ENCODE measurements around the gene EPHB2. TPM values are rescaled to one million over a fixed set of nuclear protein-coding genes. Genes with fewer than 3 reads are reported as not detected.

Gene EPHB2
- total RNA-seq, 1 donor from 2014 or later, result 5.0 TPM

DNA sequence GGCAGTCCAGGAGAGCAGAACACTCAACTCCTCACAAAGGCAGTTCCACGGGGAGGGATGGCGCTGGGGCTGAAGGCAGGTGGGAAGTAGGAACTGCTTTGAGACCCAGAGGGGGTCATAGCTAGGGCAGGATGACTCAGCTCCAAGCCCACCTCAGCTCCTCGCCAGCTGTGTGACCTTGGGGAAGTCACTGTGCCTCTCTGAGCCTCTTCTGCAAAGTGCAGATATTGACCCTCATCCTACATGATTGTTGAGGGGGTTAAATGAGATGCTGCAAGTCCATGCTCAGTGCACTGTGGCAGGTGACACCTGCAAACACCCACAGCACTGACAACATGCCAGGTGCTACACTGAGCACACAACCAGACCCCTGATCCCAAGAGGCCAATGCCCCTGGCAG is 168.8 kb downstream of the EPHB2 start:
- Histone ChIP-seq H3K27me3 (ENCODE audit: low read depth) (no peaks in the 10 kb centered on the region), H3K9me3 (no peaks in the 10 kb centered on the region), H3K4me3 (no peak overlapping the region), H3K36me3 (no peaks in the 10 kb centered on the region), H3K4me1 (no peaks in the 10 kb centered on the region), H3K27ac (no peak overlapping the region)
- ATAC-seq, result no peak
- no peak for DNase-seq
- intact Hi-C loops (cut with DNase I), result no loop called here
- TF ChIP-seq, protein P1, sequence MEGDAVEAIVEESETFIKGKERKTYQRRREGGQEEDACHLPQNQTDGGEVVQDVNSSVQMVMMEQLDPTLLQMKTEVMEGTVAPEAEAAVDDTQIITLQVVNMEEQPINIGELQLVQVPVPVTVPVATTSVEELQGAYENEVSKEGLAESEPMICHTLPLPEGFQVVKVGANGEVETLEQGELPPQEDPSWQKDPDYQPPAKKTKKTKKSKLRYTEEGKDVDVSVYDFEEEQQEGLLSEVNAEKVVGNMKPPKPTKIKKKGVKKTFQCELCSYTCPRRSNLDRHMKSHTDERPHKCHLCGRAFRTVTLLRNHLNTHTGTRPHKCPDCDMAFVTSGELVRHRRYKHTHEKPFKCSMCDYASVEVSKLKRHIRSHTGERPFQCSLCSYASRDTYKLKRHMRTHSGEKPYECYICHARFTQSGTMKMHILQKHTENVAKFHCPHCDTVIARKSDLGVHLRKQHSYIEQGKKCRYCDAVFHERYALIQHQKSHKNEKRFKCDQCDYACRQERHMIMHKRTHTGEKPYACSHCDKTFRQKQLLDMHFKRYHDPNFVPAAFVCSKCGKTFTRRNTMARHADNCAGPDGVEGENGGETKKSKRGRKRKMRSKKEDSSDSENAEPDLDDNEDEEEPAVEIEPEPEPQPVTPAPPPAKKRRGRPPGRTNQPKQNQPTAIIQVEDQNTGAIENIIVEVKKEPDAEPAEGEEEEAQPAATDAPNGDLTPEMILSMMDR (IDR thresholded peaks at IDR 0.05), result no peak

DNA sequence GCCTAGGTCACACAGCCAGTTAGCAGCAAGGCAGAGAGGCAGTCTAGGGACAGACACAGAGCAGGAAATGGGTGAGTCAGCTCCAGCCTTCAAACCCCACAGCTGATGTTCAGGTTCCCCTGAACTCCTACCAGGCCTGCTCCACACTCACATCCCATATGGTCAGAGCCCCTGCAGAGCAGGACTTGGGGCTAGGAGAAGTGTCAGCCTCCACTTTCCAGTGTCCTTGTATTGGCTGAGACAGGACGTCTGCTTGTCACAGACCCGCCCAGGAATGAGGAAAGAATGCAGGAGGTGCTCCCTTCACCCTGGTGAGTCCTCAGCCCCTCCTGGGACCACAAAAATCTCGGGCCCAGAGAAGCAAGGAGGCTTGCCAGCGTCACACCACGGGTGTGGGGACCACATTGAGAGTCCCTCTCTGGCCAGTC is 169.5 kb downstream of the EPHB2 start:
- Histone ChIP-seq H3K27me3 (ENCODE audit: low read depth) (no peaks in the 10 kb centered on the region), H3K4me3 (no peak overlapping the region), H3K9me3 (no peaks in the 10 kb centered on the region), H3K4me1 (no peaks in the 10 kb centered on the region), H3K36me3 (no peaks in the 10 kb centered on the region), H3K27ac (no peak overlapping the region)
- DNase-seq, result no peak
- TF ChIP-seq, protein P1 (IDR thresholded peaks at IDR 0.05), result no peak
- ATAC-seq, result no peak
- intact Hi-C loops (cut with DNase I), result no loop called here

DNA sequence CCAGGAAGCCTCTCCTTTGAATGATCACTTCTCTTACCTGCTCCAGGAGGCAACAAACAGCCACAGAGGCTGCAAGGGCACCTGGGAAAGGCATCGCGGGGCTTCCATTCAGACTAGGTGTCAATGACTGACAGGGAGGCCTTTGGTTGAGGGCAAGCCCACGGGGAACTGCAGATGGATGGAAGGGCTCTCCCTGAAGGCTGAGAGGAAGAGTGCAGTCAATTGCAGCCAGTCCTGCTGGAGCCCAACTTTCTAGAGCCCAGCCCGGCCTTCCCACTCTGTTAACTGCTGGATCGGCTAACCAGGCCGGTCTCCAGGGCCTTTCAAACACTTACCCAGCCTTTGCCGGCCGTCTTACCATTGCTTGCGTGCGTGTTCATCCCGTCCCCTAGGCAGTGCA is 172.8 kb downstream of the EPHB2 start:
- Histone ChIP-seq H3K4me3 (no peak overlapping the region), H3K27ac (no peak overlapping the region), H3K4me1 (no peaks in the 10 kb centered on the region), H3K9me3 (no peaks in the 10 kb centered on the region), H3K36me3 (no peaks in the 10 kb centered on the region), H3K27me3 (ENCODE audit: low read depth) (no peaks in the 10 kb centered on the region)
- ATAC-seq (no peak), DNase-seq (no peak)
- intact Hi-C loops (cut with DNase I), result no loop called here
- TF ChIP-seq, protein P1 (IDR thresholded peaks at IDR 0.05), result no peak

- H3K4me1 ChIP-seq, result no peaks in the 10 kb centered on the region
- no peaks in the 10 kb centered on the region for H3K27me3 ChIP-seq (ENCODE audit: low read depth)
- TF ChIP-seq, protein P1 (IDR thresholded peaks at IDR 0.05), result no peak
- no peaks in the 10 kb centered on the region for H3K9me3 ChIP-seq
- DNase-seq (no peak), ATAC-seq (no peak)
- H3K27ac ChIP-seq, result no peak overlapping the region
- H3K36me3 ChIP-seq, result no peaks in the 10 kb centered on the region
- intact Hi-C loops (cut with DNase I), result no loop called here
- no peak overlapping the region for H3K4me3 ChIP-seq
Observed at GRCh38 chr1:22884806-22885530, 174.3 kb downstream of the EPHB2 start.

DNA sequence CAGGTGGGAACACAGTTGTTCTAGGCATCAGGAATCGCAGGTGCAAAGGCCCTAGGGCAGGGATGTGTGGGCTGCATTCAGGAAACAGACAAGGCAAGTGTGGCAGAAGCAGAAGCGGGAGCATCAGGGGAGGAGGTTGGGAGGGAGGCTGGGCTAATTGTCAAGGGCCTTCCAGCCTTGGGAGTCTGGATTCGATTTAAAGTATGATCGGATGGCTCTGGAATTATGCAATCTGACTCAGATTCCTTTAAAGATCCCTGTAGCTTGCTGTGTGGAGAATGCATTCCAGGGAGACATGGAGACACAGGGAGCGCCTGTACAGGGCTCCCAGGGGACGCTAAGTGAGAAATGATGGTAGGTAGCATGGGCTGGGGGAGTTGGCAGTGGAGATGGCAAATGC is 175.6 kb downstream of the EPHB2 start:
- TF ChIP-seq, protein P1 (IDR thresholded peaks at IDR 0.05), result no peak
- no peaks in the 10 kb centered on the region for H3K4me1 ChIP-seq
- intact Hi-C loops (cut with DNase I), result no loop called here
- ATAC-seq, result no peak
- H3K36me3 ChIP-seq, result no peaks in the 10 kb centered on the region
- H3K27me3 ChIP-seq (ENCODE audit: low read depth), result no peaks in the 10 kb centered on the region
- H3K9me3 ChIP-seq, result no peaks in the 10 kb centered on the region
- H3K27ac ChIP-seq, result no peak overlapping the region
- DNase-seq, result no peak
- H3K4me3 ChIP-seq, result no peak overlapping the region
